Endothelial cell of umbilical vein (primary cell): ENCODE data around the gene CARD9.

Experiments
- EZH2 ChIP-seq: IDR thresholded peaks from 2 replicates; pipeline ENCODE4 v1.6.1; 2012; ENCODE audit warnings: borderline replicate concordance, low read depth, mild to moderate bottlenecking, moderate library complexity, low read length, inconsistent platforms; ENCODE audit not compliant: severe bottlenecking
- JUN ChIP-seq: IDR thresholded peaks from 2 replicates; pipeline ENCODE4 v1.6.1; 2011; ENCODE audit warnings: borderline replicate concordance, low read depth; ENCODE audit not compliant: insufficient read length, insufficient read depth
- POLR2A ChIP-seq: IDR thresholded peaks from 2 replicates; pipeline ENCODE4 v1.6.1; 2012; ENCODE audit warnings: low read depth, mild to moderate bottlenecking, control low read depth, low read length
- POLR2AphosphoS5 ChIP-seq: IDR thresholded peaks from 2 replicates; pipeline ENCODE4 v1.6.1; 2012; ENCODE audit warnings: low read depth, mild to moderate bottlenecking, control low read depth, low read length, moderate library complexity; ENCODE audit not compliant: insufficient read depth
- TF ChIP-seq, protein P1 (sequence below): IDR thresholded peaks from 2 replicates; pipeline ENCODE4 v1.6.1; 2011; ENCODE audit not compliant: insufficient read depth, insufficient read length
- TF ChIP-seq, protein P2 (sequence below), 2 donors: IDR thresholded peaks; 1 replicate in 1 of 2; 2 replicates in 1 of 2; pipeline ENCODE4 v1.5.1; 2011; ENCODE audit warnings: low read length in 2 of 2, mild to moderate bottlenecking in 2 of 2, moderate library complexity in 2 of 2, control low read depth in 1 of 2, inconsistent platforms in 1 of 2, low read depth in 1 of 2; ENCODE audit not compliant: insufficient read depth in 1 of 2; ENCODE audit errors: extremely low read depth in 1 of 2

DNA sequence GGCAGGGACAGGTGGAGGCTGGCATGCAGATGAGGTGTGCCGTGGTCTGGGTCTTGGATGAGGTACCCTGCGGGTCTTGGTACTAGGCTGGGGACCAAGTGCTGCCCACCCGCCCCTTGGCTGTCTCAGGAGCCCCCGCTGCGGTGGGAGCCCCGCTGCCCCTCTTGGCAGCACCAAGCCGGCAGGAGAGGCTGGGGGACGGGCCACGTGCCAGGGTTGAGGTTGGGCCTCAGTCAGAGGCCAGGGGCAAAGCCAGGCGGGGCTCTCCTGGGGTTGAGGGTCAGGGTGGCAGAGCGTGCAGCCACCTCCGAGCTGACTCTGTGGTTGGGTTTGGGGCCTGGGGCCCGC, 2.0 kb downstream of the CARD9 start:
- TF ChIP-seq, protein P1, sequence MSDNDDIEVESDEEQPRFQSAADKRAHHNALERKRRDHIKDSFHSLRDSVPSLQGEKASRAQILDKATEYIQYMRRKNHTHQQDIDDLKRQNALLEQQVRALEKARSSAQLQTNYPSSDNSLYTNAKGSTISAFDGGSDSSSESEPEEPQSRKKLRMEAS, result no peak
- no peak for TF ChIP-seq POLR2A
- TF ChIP-seq EZH2, result no peak
- TF ChIP-seq JUN, result no peak
- TF ChIP-seq, protein P2, sequence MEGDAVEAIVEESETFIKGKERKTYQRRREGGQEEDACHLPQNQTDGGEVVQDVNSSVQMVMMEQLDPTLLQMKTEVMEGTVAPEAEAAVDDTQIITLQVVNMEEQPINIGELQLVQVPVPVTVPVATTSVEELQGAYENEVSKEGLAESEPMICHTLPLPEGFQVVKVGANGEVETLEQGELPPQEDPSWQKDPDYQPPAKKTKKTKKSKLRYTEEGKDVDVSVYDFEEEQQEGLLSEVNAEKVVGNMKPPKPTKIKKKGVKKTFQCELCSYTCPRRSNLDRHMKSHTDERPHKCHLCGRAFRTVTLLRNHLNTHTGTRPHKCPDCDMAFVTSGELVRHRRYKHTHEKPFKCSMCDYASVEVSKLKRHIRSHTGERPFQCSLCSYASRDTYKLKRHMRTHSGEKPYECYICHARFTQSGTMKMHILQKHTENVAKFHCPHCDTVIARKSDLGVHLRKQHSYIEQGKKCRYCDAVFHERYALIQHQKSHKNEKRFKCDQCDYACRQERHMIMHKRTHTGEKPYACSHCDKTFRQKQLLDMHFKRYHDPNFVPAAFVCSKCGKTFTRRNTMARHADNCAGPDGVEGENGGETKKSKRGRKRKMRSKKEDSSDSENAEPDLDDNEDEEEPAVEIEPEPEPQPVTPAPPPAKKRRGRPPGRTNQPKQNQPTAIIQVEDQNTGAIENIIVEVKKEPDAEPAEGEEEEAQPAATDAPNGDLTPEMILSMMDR (IDR thresholded peaks at IDR 0.05; ENCODE audit: extremely low read depth in 1 of 2, insufficient read depth in 1 of 2, low read depth in 1 of 2, low read length in 2 of 2), result no peak
- TF ChIP-seq POLR2AphosphoS5, result no peak
